ENCODE data around the gene ARHGEF7.

Gene ARHGEF7

GRCh38 chr13:111153977-111154332 is 38.8 kb downstream of the ARHGEF7 start:
- TF ChIP-seq CTCF (IDR thresholded peaks at IDR 0.05): 0 out of 2 replicates have a peak, but pooled peaks have one; percentile 11

GRCh38 chr13:111156421-111156820 is 41.3 kb downstream of the ARHGEF7 start:
- no peak for TF ChIP-seq CTCF (IDR thresholded peaks at IDR 0.05)

GRCh38 chr13:111158136-111158805 is 43.2 kb downstream of the ARHGEF7 start:
- TF ChIP-seq CTCF (IDR thresholded peaks at IDR 0.05): no peak

GRCh38 chr13:111159362-111160320 is 44.5 kb downstream of the ARHGEF7 start:
- no peak for TF ChIP-seq CTCF (IDR thresholded peaks at IDR 0.05)

GRCh38 chr13:111160648-111161047 is 45.5 kb downstream of the ARHGEF7 start:
- TF ChIP-seq CTCF (IDR thresholded peaks at IDR 0.05): no peak

- no peak for TF ChIP-seq CTCF (IDR thresholded peaks at IDR 0.05)
Observed at GRCh38 chr13:111161601-111162600, 46.8 kb downstream of the ARHGEF7 start.
